DND-41 (cell line): ENCODE measurements around the gene CCDC134.

Experiments used
- ATAC-seq: fragments of 200-7000 bp; cut with Tn5 transposase; 3 replicates; pipeline ENCODE4 v1.9.1; 2021; ENCODE audit warnings: low read depth; ENCODE audit not compliant: insufficient read depth
- DNase-seq: peaks from one replicate; pipeline ENCODE4 v3.0.0-alpha.2; 2020
- H2AFZ ChIP-seq: 2 replicates; pipeline ENCODE4 v1.6.0; 2012; ENCODE audit warnings: low read depth, low read length
- H3K27ac ChIP-seq: 2 replicates; pipeline ENCODE4 v1.5.1; 2012; ENCODE audit warnings: low read length, inconsistent platforms
- H3K27me3 ChIP-seq: fragments of 200-600 bp; sonication (generic); 2 replicates; pipeline ENCODE4 v1.6.0; 2012; ENCODE audit warnings: low read length, mild to moderate bottlenecking, inconsistent platforms; ENCODE audit not compliant: insufficient read depth, poor library complexity
- H3K36me3 ChIP-seq: 2 replicates; pipeline ENCODE4 v1.5.1; 2012; ENCODE audit warnings: low read length, inconsistent platforms; ENCODE audit not compliant: insufficient read depth
- H3K4me1 ChIP-seq: 2 replicates; pipeline ENCODE4 v1.5.1; 2012; ENCODE audit warnings: mild to moderate bottlenecking, low read length; ENCODE audit not compliant: insufficient read depth
- H3K4me2 ChIP-seq: 2 replicates; pipeline ENCODE4 v1.6.0; 2012; ENCODE audit warnings: mild to moderate bottlenecking, moderate library complexity, low read length, inconsistent platforms; ENCODE audit not compliant: insufficient read depth
- H3K4me3 ChIP-seq, 2 experiments: fragments of 200-600 bp in 1 of 2; shearing (Covaris generic) in 1 of 2; 2 replicates each; pipeline ENCODE4 v1.5.1; 2012 to 2016; ENCODE audit warnings: inconsistent platforms in 2 of 2, low read length in 2 of 2, mild to moderate bottlenecking in 2 of 2, low read depth in 1 of 2, moderate library complexity in 1 of 2
- H3K79me2 ChIP-seq: 2 replicates; pipeline ENCODE4 v1.6.0; 2012; ENCODE audit warnings: low read length, inconsistent platforms; ENCODE audit not compliant: insufficient read depth
- H3K9ac ChIP-seq: 2 replicates; pipeline ENCODE4 v1.6.0; 2012; ENCODE audit warnings: low read depth, mild to moderate bottlenecking, inconsistent platforms, low read length, moderate library complexity
- H3K9me3 ChIP-seq: 2 replicates; pipeline ENCODE4 v1.5.1; 2012; ENCODE audit warnings: low read length, moderate library complexity, mild to moderate bottlenecking, inconsistent platforms; ENCODE audit not compliant: insufficient read depth, severe bottlenecking
- H4K20me1 ChIP-seq: 2 replicates; pipeline ENCODE4 v1.6.0; 2012; ENCODE audit warnings: low read length; ENCODE audit not compliant: insufficient read depth
- EZH2 ChIP-seq: IDR thresholded peaks from 3 replicates; pipeline ENCODE4 v1.6.1; 2012; ENCODE audit warnings: borderline replicate concordance, low read depth, mild to moderate bottlenecking, moderate library complexity, low read length, inconsistent platforms; ENCODE audit not compliant: severe bottlenecking
- TF ChIP-seq, protein P1 (sequence below): IDR thresholded peaks from 2 replicates; pipeline ENCODE4 v1.5.1; 2012; ENCODE audit warnings: borderline replicate concordance, low read length, moderate library complexity, mild to moderate bottlenecking; ENCODE audit not compliant: poor library complexity, severe bottlenecking; ENCODE audit errors: extremely low read depth

Gene CCDC134

GRCh38 chr22:41823797-41824196 lies 23.3 kb downstream of the CCDC134 start:
- no peak overlapping the region for H2AFZ ChIP-seq
- no peak overlapping the region for H3K4me2 ChIP-seq
- TF ChIP-seq, protein P1, sequence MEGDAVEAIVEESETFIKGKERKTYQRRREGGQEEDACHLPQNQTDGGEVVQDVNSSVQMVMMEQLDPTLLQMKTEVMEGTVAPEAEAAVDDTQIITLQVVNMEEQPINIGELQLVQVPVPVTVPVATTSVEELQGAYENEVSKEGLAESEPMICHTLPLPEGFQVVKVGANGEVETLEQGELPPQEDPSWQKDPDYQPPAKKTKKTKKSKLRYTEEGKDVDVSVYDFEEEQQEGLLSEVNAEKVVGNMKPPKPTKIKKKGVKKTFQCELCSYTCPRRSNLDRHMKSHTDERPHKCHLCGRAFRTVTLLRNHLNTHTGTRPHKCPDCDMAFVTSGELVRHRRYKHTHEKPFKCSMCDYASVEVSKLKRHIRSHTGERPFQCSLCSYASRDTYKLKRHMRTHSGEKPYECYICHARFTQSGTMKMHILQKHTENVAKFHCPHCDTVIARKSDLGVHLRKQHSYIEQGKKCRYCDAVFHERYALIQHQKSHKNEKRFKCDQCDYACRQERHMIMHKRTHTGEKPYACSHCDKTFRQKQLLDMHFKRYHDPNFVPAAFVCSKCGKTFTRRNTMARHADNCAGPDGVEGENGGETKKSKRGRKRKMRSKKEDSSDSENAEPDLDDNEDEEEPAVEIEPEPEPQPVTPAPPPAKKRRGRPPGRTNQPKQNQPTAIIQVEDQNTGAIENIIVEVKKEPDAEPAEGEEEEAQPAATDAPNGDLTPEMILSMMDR, result no peak
- TF ChIP-seq EZH2, result no peak
- 0 out of 2 replicates have a peak, but pooled peaks cover 5% of the 10 kb centered on the region for H4K20me1 ChIP-seq
- peaks cover 43% of the 10 kb centered on the region for H3K36me3 ChIP-seq
- no peak for ATAC-seq
- no peak overlapping the region for H3K4me3 ChIP-seq
- H3K27ac ChIP-seq, result no peak overlapping the region
- H3K27me3 ChIP-seq, result no peaks in the 10 kb centered on the region
- H3K79me2 ChIP-seq, result no peaks in the 10 kb centered on the region
- no peak for DNase-seq
- H3K9ac ChIP-seq, result no peak overlapping the region
- no peaks in the 10 kb centered on the region for H3K9me3 ChIP-seq
- no peaks in the 10 kb centered on the region for H3K4me1 ChIP-seq

DNA sequence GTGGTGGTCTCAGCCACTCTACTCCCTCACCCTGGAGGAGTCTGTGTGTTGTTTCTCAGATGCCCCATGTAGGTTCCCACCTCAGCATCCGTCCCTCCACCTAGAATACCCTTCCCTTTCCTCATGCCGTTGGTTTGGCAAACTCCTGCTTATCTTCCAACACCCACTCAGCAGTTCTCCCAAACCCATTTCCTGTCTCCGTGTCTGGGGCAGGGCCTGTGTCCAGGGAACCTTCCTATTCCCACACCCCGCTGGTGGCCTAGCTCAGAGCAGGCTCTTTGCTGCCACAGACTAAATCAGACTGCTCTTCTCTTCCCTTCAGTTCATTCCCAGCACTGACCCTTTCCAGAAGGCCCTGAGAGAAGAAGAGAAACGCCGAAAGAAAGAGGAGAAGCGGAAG lies 24.9 kb downstream of the CCDC134 start:
- Histone ChIP-seq H3K27ac (peak overlapping the region; percentile 23; the same call in 1 of the 2 replicates), H3K4me2 (no peak overlapping the region), H2AFZ (no peak overlapping the region), H4K20me1 (0 out of 2 replicates have a peak, but pooled peaks cover 5% of the 10 kb centered on the region), H3K9me3 (no peaks in the 10 kb centered on the region), H3K79me2 (no peaks in the 10 kb centered on the region), H3K27me3 (no peaks in the 10 kb centered on the region), H3K9ac (no peak overlapping the region), H3K36me3 (peaks cover 37% of the 10 kb centered on the region), H3K4me3 (no peak overlapping the region), H3K4me1 (no peaks in the 10 kb centered on the region)
- ATAC-seq (no peak), DNase-seq (no peak)
- TF ChIP-seq, protein P1, result no peak
- TF ChIP-seq EZH2, result no peak

- Histone ChIP-seq H3K79me2 (peaks cover under 1% of the 10 kb centered on the region; the same call in 1 of the 2 replicates), H3K4me2 (no peak overlapping the region), H3K27ac (no peak overlapping the region), H4K20me1 (0 out of 2 replicates have a peak, but pooled peaks cover 5% of the 10 kb centered on the region), H3K4me3 (no peak overlapping the region), H3K9ac (no peak overlapping the region), H3K36me3 (peaks cover 37% of the 10 kb centered on the region), H3K27me3 (no peaks in the 10 kb centered on the region), H2AFZ (no peak overlapping the region), H3K9me3 (no peaks in the 10 kb centered on the region), H3K4me1 (peaks cover 3% of the 10 kb centered on the region)
- no peak for TF ChIP-seq EZH2
- TF ChIP-seq, protein P1, result no peak
- no peak for DNase-seq
- ATAC-seq, result no peak
Observed at GRCh38 chr22:41826021-41826420, 25.5 kb downstream of the CCDC134 start.
